ENCODE measurements around the gene CLIP2. TPM values are rescaled to one million over a fixed set of nuclear protein-coding genes. Genes with fewer than 3 reads are reported as not detected.
A peak's percentile ranks its signal among the peaks of the same experiment; 100 is the strongest.

The CLIP2 gene
- total RNA-seq, 1 experiment from 2014 or later, result 39.9 TPM

- DNase-seq (ENCODE audit: low read depth, low spot score), result no peak
- no peaks in the 10 kb centered on the region for H3K4me1 ChIP-seq (ENCODE audit: control insufficient read depth, insufficient read depth, low read length)
- CTCF ChIA-PET, result no interaction called here
- no peaks in the 10 kb centered on the region for H3K27me3 ChIP-seq (ENCODE audit: control insufficient read depth, insufficient read depth, low read length)
- no TSS peak for BruUV-seq (replicated peaks)
- H3K36me3 ChIP-seq (ENCODE audit: control insufficient read depth, insufficient read depth, low read length), result peaks cover 13% of the 10 kb centered on the region
- H3K4me3 ChIP-seq (ENCODE audit: low read depth in 2 of 2, low read length in 2 of 2), result no peak overlapping the region
- POLR2A ChIA-PET, result no interaction called here
- no peaks in the 10 kb centered on the region for H3K9me3 ChIP-seq (ENCODE audit: control insufficient read depth, insufficient read depth, low read depth, low read length)
- TF ChIP-seq POLR2AphosphoS5 (IDR thresholded peaks at IDR 0.05; ENCODE audit: low read depth, low read length) (no peak), SIN3A (IDR thresholded peaks at IDR 0.05; ENCODE audit: borderline replicate concordance, insufficient read depth, low read depth, low read length) (no peak), CTCF (IDR thresholded peaks at IDR 0.05) (no peak), REST (IDR thresholded peaks at IDR 0.05; ENCODE audit: insufficient read depth in 1 of 2, low read depth in 2 of 2, low read length in 1 of 2) (no peak), TCF7L2 (IDR thresholded peaks at IDR 0.05; ENCODE audit: low read depth, low read length) (no peak)
- no peak for ATAC-seq
- in situ Hi-C loops (cut with HindIII; ENCODE audit: low pct_unique_long_range_greater_than_20kb, low sequenced_read_pairs) (no loop called here), intact Hi-C loops (cut with micrococcal nuclease; ENCODE audit: unreplicated experiment) (no loop called here)
- H3K27ac ChIP-seq (ENCODE audit: low read length), result no peak overlapping the region
Measured at GRCh38 chr7:74242122-74242443, 47.1 kb upstream of the CLIP2 start.

- no peak overlapping the region for H3K27ac ChIP-seq (ENCODE audit: low read length)
- peaks cover 4% of the 10 kb centered on the region; the same call in 1 of the 2 replicates for H3K36me3 ChIP-seq (ENCODE audit: control insufficient read depth, insufficient read depth, low read length)
- no peaks in the 10 kb centered on the region for H3K27me3 ChIP-seq (ENCODE audit: control insufficient read depth, insufficient read depth, low read length)
- BruUV-seq (replicated peaks), result TSS peak; percentile 51
- ATAC-seq (no peak), DNase-seq (ENCODE audit: low read depth, low spot score) (no peak)
- H3K9me3 ChIP-seq (ENCODE audit: control insufficient read depth, insufficient read depth, low read depth, low read length), result no peaks in the 10 kb centered on the region
- ChIA-PET CTCF (interaction anchor here (0.6 kb wide), 1 partner anchor 178 kb away, joined by 3 read pairs; no protein-coding TSS in a partner anchor), POLR2A (no interaction called here)
- no peak overlapping the region for H3K4me3 ChIP-seq (ENCODE audit: low read depth in 2 of 2, low read length in 2 of 2)
- TF ChIP-seq TCF7L2 (IDR thresholded peaks at IDR 0.05; ENCODE audit: low read depth, low read length) (no peak), POLR2AphosphoS5 (IDR thresholded peaks at IDR 0.05; ENCODE audit: low read depth, low read length) (no peak), REST (IDR thresholded peaks at IDR 0.05; ENCODE audit: insufficient read depth in 1 of 2, low read depth in 2 of 2, low read length in 1 of 2) (no peak), CTCF (IDR thresholded peaks at IDR 0.05) (no peak), SIN3A (IDR thresholded peaks at IDR 0.05; ENCODE audit: borderline replicate concordance, insufficient read depth, low read depth, low read length) (no peak)
- H3K4me1 ChIP-seq (ENCODE audit: control insufficient read depth, insufficient read depth, low read length), result no peaks in the 10 kb centered on the region
- intact Hi-C loops (cut with micrococcal nuclease; ENCODE audit: unreplicated experiment) (no loop called here), in situ Hi-C loops (cut with HindIII; ENCODE audit: low pct_unique_long_range_greater_than_20kb, low sequenced_read_pairs) (no loop called here)
Measured at GRCh38 chr7:74246497-74246896, 42.7 kb upstream of the CLIP2 start.

All from Panc1 (cell line).